HG02642 (cell line): ENCODE results near the gene SELENOK.
A peak's percentile ranks its signal among the peaks of the same experiment; 100 is the strongest.

ENCODE experiments used
- ATAC-seq: cut with Tn5 transposase; IDR thresholded peaks from one replicate; pipeline ENCODE4 v1.9.1; 2021; ENCODE audit warnings: mild to moderate bottlenecking; ENCODE audit not compliant: unreplicated experiment, poor library complexity

SELENOK gene

DNA sequence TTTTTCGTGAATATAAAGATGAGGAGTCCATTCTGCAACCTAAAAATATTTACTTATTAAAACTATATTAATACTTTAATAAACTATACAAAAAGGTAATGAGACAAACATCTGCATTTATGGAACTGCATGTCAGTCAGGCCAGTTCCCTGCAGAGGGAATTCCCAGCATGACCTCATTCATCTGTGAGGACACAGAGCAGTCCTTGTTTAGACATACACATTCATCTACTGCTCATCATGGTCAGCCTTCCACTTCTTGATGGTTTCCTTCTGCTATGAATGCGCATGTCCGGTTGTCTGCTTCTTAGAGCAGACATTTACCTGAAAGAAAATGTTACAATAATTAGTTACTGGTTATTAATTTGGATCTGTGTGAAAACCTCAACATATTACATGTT, 6.4 kb downstream of the SELENOK start:
- ATAC-seq = no peak

- no peak for ATAC-seq
Observed at GRCh38 chr3:53884623-53885022, 7.0 kb downstream of the SELENOK start.

- ATAC-seq = no peak
Observed at GRCh38 chr3:53883008-53883407, 8.7 kb downstream of the SELENOK start.

DNA sequence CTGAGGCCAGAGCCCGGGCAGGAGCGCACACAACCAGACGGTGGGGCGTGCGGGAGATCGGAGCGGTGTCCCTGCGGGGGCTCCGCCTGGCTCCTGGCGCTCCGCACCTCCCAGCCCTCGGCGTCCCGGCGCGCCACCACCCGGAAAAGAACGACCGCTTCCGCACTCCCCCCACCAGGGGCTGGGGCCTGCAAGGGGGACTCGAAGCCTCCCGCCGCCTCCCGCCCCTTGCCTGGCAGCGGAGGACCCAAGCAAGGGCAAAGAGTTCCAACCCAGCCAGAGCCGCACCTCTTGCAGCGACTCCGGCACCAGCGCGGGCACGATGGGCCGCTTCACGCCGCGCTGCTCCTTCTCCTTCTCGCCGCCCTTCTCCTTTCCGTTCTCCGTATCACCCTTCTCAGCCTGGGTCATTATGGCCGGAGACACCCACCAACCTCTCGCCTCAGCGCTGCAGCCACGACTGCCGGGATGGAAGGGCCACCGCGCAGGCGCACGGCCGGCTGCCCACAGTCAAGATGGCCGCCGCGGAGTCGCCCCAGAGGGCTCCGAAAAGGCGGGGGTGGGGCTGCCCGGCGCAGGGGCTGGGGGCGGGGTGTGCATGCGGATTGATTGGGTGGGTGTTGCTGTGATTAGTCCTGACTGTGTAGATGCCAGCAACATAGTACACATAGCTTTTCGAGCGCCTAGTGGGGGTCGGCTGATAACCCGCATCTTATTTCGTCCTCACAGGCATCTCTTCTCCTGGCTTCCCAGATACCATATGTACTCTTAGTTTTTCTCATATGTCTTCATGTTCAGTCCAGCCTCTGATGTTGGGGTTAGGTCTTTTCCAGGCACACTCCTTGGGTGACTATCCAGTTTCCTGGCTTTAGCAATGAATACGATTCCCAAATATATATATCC, 9.7 kb downstream of the SELENOK start, which contains the start of gene ACTR8:
Gene ACTR8 (minus strand): TSS at position 462 of the 903 bp plus-strand sequence. CDS start 51 bp downstream, at position 411.
- peak; percentile 90 for ATAC-seq

DNA sequence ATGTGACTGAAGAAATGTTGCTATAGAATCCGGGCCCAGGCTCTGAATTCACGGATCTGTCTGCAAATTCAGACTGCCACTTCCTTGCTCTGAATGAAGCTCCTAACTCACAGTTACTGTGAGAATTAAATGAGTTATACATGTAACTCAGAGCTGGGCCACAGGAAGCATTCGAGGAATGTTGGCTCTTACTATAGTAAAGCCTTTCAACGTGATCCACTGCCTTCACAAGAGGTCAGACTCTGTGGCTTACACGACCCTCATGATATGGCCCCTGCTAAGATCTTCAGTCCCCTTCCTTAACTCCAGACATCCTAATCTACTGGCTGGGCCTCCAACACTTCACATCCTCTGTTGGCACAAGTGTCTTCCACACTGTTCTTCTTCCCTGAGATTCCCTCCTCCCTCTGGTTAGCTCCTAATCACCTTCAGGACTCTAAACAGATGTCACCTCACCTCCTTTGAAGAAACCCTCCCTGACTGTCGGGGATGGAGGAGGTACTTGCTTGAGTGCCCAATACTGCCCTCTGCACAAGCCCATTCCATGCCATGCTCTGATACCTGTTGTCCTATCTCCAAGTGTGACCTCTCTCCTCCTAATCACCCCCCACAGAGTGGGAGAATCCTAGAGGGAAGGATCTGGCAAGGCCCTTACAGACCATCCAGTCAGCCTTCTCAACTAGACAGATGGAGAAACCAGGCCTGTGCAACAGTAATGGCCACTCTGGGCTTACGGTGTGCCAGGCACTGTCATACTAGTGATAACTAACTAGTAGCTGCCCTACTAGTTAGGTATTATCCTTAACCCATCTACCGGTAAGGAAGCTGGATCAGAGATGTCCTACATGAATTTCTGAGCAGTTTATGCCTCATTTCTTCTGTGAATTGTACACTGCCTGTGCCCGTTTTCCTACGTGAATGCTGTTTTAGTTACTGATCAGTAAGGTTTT, 11.0 kb downstream of the SELENOK start:
- ATAC-seq = no peak

DNA sequence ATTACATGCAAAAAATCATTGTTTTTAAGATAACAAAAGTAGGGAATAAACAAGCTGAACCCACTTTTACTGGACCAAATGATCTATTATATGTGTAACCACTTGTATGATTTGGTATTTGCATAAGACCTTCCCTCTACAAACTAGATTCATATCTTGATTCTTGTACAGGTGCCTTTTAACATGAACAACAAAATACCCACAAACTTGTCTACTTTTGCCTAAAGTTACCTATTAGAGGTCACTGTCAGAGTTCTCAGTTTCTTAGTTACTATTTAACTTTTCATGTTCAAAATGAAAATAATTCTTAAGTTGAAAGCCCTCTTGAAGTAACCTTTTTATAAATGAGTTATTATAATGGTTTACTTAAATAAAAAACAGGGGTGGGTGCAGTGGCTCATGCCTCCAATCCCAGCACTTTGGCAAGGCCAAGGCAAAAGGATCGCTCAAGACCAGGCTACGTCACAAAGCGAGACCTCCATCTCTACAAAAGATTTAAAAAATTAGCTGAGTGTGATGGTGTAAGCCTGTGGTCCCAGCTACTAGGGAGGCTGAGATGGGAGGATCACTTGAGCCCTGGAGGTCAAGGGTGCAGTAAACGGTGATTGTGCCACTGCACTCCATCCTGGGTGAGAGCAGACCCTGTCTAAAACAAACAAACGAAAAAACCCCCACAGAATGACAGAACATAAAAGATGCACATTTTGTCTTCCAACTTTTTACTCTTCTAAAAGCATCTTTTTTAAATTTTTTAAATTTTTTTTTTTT, 25.7 kb downstream of the SELENOK start:
- peak; percentile 51 for ATAC-seq

GRCh38 chr3:53863145-53863544, 28.5 kb downstream of the SELENOK start:
- peak; percentile 55 for ATAC-seq

GRCh38 chr3:53862241-53862640, 29.4 kb downstream of the SELENOK start:
- ATAC-seq = no peak

DNA sequence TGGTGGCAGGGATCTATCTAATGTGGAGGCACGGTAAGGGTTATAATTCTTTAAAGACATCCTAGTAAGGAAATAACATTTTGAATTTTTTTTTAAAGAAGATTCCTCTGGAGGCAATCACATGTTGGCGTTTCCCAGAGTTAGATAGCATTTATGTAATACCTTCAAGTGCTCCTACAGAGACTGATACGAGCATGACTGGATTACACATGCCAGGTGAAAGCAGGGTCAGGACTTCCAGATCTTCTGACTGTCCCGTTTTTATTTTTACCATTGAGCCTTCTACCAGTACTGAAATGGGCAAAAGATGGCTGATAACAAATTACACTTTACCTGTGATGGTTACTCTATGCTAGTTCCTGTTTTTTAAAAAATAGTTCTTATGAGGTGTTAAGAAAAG, 31.5 kb downstream of the SELENOK start:
- no peak for ATAC-seq

DNA sequence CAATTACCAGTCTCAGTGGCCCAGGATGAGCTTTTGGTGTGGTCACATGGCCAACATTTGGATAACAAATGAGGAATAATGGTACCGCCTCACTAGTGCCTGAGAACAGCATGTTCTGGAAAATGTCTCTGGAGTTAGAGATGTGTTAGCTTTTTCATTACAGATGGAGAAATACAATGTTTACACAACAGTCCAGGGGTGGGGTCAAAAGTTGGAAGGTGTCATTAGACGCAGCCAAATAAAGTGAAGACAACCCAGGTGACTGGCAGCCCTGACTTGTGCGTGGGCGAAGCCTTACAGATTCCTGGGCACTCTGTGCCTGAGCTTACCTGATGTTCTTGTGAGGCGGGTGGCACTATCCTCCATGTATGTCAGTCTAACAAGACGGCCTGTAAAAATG, 32.5 kb downstream of the SELENOK start:
- no peak for ATAC-seq

DNA sequence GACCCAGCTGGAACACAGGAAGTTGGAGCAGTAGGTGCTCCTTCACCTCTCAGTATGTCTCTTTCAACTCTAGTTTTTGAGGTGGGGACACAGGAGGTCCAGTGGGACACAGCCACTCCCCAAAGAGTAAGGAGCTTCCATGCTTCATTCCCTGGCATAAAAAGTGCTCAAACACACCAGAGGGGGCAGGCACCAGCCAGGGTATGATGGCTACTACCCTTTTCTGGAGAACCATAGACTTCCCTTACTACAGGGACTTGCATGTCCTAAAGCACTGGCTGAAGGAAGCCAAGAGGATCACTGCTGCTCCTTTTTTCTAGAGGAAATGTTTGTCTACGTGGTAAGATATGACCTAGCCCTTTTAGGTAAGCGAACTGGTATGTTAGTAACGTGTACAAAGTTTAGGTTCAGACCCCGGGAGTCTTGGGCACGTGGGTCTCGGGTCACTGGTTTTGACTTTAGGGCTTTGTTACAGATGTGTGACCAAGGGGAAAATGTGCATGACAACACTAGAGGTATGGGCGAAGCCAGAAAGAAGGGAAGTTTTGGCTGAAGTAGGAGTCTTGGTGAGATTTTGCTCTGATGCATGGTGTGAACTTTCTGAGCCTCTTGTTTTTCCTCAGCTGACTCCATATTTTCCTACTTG, 33.4 kb downstream of the SELENOK start:
- ATAC-seq = no peak

DNA sequence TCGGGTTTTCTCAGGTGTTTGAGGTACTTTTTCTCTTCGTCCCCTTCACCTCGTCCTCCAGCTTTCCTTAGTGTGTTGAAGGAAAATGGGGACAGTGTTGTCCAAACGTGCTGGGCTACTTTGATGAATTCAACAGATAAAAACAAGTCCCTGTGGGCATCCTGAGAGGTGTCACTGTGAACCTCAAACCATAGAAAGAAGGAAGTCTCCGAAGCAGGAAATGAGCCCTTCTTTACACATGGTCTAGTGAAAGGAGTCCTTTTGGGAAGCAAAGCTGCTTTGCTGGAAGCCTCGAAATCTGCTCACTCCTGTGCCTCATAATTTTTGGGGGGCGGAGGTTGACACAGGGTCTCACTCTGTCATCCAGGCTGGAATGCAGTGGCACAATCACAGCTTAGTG, 34.7 kb downstream of the SELENOK start:
- ATAC-seq = no peak

GRCh38 chr3:53850895-53851294, 40.8 kb downstream of the SELENOK start:
- no peak for ATAC-seq

GRCh38 chr3:53849916-53850315, 41.7 kb downstream of the SELENOK start:
- no peak for ATAC-seq

GRCh38 chr3:53846851-53847155, 44.9 kb downstream of the SELENOK start:
- ATAC-seq = no peak

- ATAC-seq = peak; percentile 51
Observed at GRCh38 chr3:53846134-53846850, 45.4 kb downstream of the SELENOK start, which contains the start of the genes CHDH and IL17RB. CHDH (minus strand) TSS chr3:53846419; CDS start chr3:53824008, 22,411 bp downstream. IL17RB (plus strand) TSS chr3:53846568; CDS start chr3:53846589, 21 bp downstream.

- no peak for ATAC-seq
Observed at GRCh38 chr3:53845881-53846133, 45.9 kb downstream of the SELENOK start.

DNA sequence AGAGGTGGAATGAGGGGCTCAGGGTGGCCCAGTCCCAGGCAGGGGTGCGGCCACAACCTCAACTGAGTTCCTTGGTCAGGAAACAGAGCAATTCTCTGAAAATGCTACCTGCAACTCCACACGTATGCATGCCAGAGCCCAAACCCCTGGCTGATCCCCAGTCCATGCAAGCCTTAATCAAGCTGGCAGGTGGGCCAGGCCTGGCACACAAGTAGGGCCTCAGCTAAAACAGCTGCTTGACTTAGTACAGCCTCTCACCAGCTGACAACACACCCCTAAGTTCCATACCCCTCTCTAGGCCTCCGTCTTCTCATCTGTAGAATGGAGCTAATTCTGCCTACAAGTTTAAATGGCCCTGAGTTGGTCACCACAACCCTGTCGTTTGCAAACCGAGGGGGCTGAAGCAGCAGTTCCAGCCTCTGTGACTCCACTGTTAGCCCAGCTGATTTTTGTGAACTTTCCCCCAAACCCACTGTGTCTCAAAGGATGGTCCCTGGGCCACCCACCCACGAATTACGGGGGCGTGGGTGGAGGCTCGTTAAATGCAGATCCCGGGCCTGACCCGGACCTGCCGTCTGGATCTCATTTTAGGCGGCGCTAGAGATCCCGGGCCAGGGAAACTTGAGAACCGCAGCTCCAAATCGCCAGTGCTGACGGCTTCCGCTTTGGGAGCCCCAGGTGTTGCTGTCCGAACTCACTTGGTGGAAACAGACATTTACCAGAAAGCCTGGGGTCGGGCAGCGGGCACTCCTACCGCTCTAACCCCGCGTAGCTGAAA, 46.4 kb downstream of the SELENOK start:
- ATAC-seq = peak; percentile 21
